Measurements from ENCODE around the gene CPVL. TPM values are rescaled to one million over a fixed set of nuclear protein-coding genes. Genes with fewer than 3 reads are reported as not detected.

The CPVL gene
- total RNA-seq, 1 experiment from 2014 or later: 26.9 TPM

GRCh38 chr7:29184599-29184998 lies 38.3 kb upstream of the CPVL start:
- WGBS (ENCODE audit: extremely low coverage, insufficient read length, low lambda C conversion rate): no CpG with 5 or more reads among the region's 2 CpGs

More at GRCh38 chr7:29184599-29184998, 38.3 kb upstream of the CPVL start:
- no peaks in the 10 kb centered on the region for H4K20me1 ChIP-seq (ENCODE audit: control insufficient read depth, insufficient read depth, insufficient read length)
- H2BK15ac ChIP-seq (ENCODE audit: low read depth, low read length): no peak overlapping the region
- H2AFZ ChIP-seq (ENCODE audit: low read length): no peak overlapping the region
- no peak overlapping the region for H2BK5ac ChIP-seq (ENCODE audit: insufficient read length, low read length)
- no peak overlapping the region for H3K23ac ChIP-seq (ENCODE audit: insufficient read length, low read depth, low read length)
- no peaks in the 10 kb centered on the region for H3K9me3 ChIP-seq (ENCODE audit: control insufficient read depth, low read depth, low read length)
- no peak overlapping the region for H3K9ac ChIP-seq (ENCODE audit: extremely low read depth, insufficient read length, low read length)
- H3K79me1 ChIP-seq (ENCODE audit: insufficient read depth, low read depth, low read length, poor library complexity, severe bottlenecking): no peaks in the 10 kb centered on the region
- H3K56ac ChIP-seq (ENCODE audit: insufficient read length, low read depth, low read length): no peak overlapping the region
- TF ChIP-seq CTCF (conservative IDR thresholded peaks at IDR 0.05): no peak
- no peak for DNase-seq
- Mint-ChIP-seq H3K27me3 (ENCODE audit: low read depth) (peaks cover 3% of the 10 kb centered on the region), H3K9me3 (no peaks in the 10 kb centered on the region), H3K4me1 (peaks cover 11 to 17% of the 10 kb centered on the region in 2 experiments), H3K36me3 (ENCODE audit: insufficient read depth in 1 of 3, low read depth in 3 of 3) (no peaks in the 10 kb centered on the region), H3K27ac (no peak overlapping the region), H3K4me3 (no peak overlapping the region)
- no peak overlapping the region for H2BK20ac ChIP-seq (ENCODE audit: low read depth, low read length, poor library complexity, severe bottlenecking)
- no peaks in the 10 kb centered on the region for H3K27me3 ChIP-seq (ENCODE audit: insufficient read depth, low read length)
- no peaks in the 10 kb centered on the region for H3K79me2 ChIP-seq (ENCODE audit: insufficient read depth, low read length)
- no peak overlapping the region for H2BK120ac ChIP-seq (ENCODE audit: low read depth, low read length, poor library complexity, severe bottlenecking)
- H3K4me1 ChIP-seq (ENCODE audit: insufficient read depth, low read length): no peaks in the 10 kb centered on the region
- H3K27ac ChIP-seq (ENCODE audit: insufficient read length, low read depth, low read length): no peak overlapping the region
- H2BK12ac ChIP-seq (ENCODE audit: insufficient read length, low read depth, low read length): no peak overlapping the region
- H3K14ac ChIP-seq (ENCODE audit: insufficient read depth, low read length): no peak overlapping the region
- H3T11ph ChIP-seq (ENCODE audit: low read length): no peak overlapping the region
- H3K23me2 ChIP-seq (ENCODE audit: insufficient read length, low read depth, low read length, poor library complexity, severe bottlenecking): no peaks in the 10 kb centered on the region
- no peak overlapping the region for H4K5ac ChIP-seq (ENCODE audit: insufficient read length, low read depth, low read length)
- no peak overlapping the region for H4K8ac ChIP-seq (replicated peaks; ENCODE audit: insufficient read length, low read depth, low read length)
- H4K91ac ChIP-seq (ENCODE audit: insufficient read length, low read depth, low read length): no peak overlapping the region
- no peak overlapping the region for H2AK5ac ChIP-seq (ENCODE audit: insufficient read length, low read length)
- H3K4ac ChIP-seq (ENCODE audit: low read depth, low read length): no peak overlapping the region
- H3K18ac ChIP-seq (ENCODE audit: insufficient read length, low read depth, low read length): no peak overlapping the region
- no peak overlapping the region for H3K4me2 ChIP-seq (ENCODE audit: insufficient read depth, insufficient read length, low read length)

Data from H9 (cell line).